Right lobe of liver (tissue), 4 donors: Measurements from ENCODE around the gene DVL3.

Experiments used
- POLR2A ChIP-seq: fragments of 450-650 bp; IDR thresholded peaks from one replicate; pipeline ENCODE4 v1.6.1; 2017; ENCODE audit warnings: antibody characterized with exemption, mild to moderate bottlenecking
- TF ChIP-seq, protein P1 (sequence below), 4 donors: fragments of 200-600 bp in 3 of 4; fragments of 450-650 bp in 1 of 4; IDR thresholded peaks; one replicate each; pipeline versions ENCODE4 v1.5.1 to v1.8.0; 2016 to 2022; ENCODE audit warnings: antibody characterized with exemption in 4 of 4, mild to moderate bottlenecking in 2 of 4
- donor health status: DM: no; HTN: no; CAD: no.
- donor health status: DM: no; HTN: no; CAD: no.
- donor health status: DM: no; HTN: yes; CAD: no.

DNA sequence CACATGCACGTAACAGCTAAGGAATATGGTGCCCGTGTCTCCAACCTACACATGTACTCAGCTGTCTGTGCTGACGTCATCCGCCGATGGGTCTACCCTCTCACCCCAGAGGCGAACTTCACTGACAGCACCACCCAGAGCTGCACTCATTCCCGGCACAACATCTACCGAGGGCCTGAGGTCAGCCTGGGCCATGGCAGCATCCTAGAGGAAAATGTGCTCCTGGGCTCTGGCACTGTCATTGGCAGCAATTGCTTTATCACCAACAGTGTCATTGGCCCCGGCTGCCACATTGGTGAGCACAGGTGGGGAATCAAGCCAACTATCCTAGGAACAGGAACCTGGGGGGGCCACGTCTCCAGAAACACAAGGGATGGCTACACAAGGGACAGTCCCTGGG lies 14.7 kb upstream of the DVL3 start:
- TF ChIP-seq, protein P1, sequence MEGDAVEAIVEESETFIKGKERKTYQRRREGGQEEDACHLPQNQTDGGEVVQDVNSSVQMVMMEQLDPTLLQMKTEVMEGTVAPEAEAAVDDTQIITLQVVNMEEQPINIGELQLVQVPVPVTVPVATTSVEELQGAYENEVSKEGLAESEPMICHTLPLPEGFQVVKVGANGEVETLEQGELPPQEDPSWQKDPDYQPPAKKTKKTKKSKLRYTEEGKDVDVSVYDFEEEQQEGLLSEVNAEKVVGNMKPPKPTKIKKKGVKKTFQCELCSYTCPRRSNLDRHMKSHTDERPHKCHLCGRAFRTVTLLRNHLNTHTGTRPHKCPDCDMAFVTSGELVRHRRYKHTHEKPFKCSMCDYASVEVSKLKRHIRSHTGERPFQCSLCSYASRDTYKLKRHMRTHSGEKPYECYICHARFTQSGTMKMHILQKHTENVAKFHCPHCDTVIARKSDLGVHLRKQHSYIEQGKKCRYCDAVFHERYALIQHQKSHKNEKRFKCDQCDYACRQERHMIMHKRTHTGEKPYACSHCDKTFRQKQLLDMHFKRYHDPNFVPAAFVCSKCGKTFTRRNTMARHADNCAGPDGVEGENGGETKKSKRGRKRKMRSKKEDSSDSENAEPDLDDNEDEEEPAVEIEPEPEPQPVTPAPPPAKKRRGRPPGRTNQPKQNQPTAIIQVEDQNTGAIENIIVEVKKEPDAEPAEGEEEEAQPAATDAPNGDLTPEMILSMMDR (IDR thresholded peaks at IDR 0.05), result no peak
- TF ChIP-seq POLR2A, result no peak
